GM12878 (cell line): Measurements from ENCODE around the gene CLEC2A. TPM values are rescaled to one million over a fixed set of nuclear protein-coding genes. Genes with fewer than 3 reads are reported as not detected.
A peak's percentile ranks its signal among the peaks of the same experiment; 100 is the strongest.

ENCODE experiments used
- ATAC-seq: fragments of 200-7000 bp; cut with Tn5 transposase; 3 replicates; pipeline ENCODE4 v1.9.1; 2020; ENCODE audit warnings: mild to moderate bottlenecking, moderate library complexity
- BruUV-seq: library from RNA; stranded (reverse); fragments of 400-500 nt; replicated peaks from 2 replicates; lab custom pipeline; 2021; lab: Mats Ljungman, UMichigan
- CTCF ChIA-PET: fragments of 300-600 bp; sonication (Branson Sonifier 250); formaldehyde crosslinking; extraction: SDS; loops from one replicate; lab custom pipeline; 2021; ENCODE audit warnings: inconsistent platforms; lab: Yijun Ruan, JAX
- POLR2A ChIA-PET: fragments of 350-600 bp; formaldehyde crosslinking; extraction: SDS; loops from one replicate; lab custom pipeline; 2021; ENCODE audit warnings: inconsistent platforms; lab: Charles Lee
- RAD21 ChIA-PET: fragments of 300-600 bp; sonication (Branson Sonifier 250); formaldehyde crosslinking; loops from one replicate; lab custom pipeline; 2023; ENCODE audit warnings: antibody characterized with exemption; ENCODE audit not compliant: unreplicated experiment; lab: Charles Lee
- SMC1A ChIA-PET: fragments of 300-600 bp; sonication (Branson Sonifier 250); formaldehyde crosslinking; loops from one replicate; lab custom pipeline; 2023; ENCODE audit not compliant: unreplicated experiment, uncharacterized antibody; lab: Charles Lee
- DNase-seq: peaks from one replicate; pipeline ENCODE4 v3.0.0-alpha.2; 2011; ENCODE audit warnings: low read depth, low spot score
- FAIRE-seq: peaks from 3 replicates; lab custom pipeline; 2011; peaks lifted over from hg19 to GRCh38; lab: Jason Lieb, UNC
- H2AFZ ChIP-seq: 2 replicates; pipeline ENCODE4 v1.6.0; 2011; ENCODE audit warnings: low read depth, low read length, control low read depth; ENCODE audit not compliant: control insufficient read depth
- H3K27ac ChIP-seq: 2 replicates; pipeline ENCODE4 v1.5.1; 2011; ENCODE audit warnings: control low read depth; ENCODE audit not compliant: control insufficient read depth, insufficient read depth
- H3K27me3 ChIP-seq, 2 experiments: replicated peaks in 1 of 2; 2 replicates each; pipeline versions ENCODE4 v1.6.0 to v1.6.1; 2011; ENCODE audit warnings: low read length in 1 of 2; ENCODE audit not compliant: control insufficient read depth in 2 of 2, insufficient read depth in 2 of 2
- H3K36me3 ChIP-seq, 2 experiments: 2 replicates each; pipeline ENCODE4 v1.5.1; 2011; ENCODE audit warnings: low read length in 1 of 2; ENCODE audit not compliant: control insufficient read depth in 2 of 2, insufficient read depth in 2 of 2
- H3K4me1 ChIP-seq: 2 replicates; pipeline ENCODE4 v1.6.1; 2011; ENCODE audit warnings: mild to moderate bottlenecking, low read length, moderate library complexity, mixed read lengths; ENCODE audit not compliant: control insufficient read depth, insufficient read depth
- H3K4me2 ChIP-seq: 2 replicates; pipeline ENCODE4 v1.6.0; 2011; ENCODE audit warnings: control low read depth; ENCODE audit not compliant: control insufficient read depth, insufficient read depth
- H3K4me3 ChIP-seq: fragments of 200-600 bp; sonication (generic); 2 replicates; pipeline ENCODE4 v1.5.1; 2016
- H3K79me2 ChIP-seq: 2 replicates; pipeline ENCODE4 v1.6.0; 2011; ENCODE audit warnings: low read length; ENCODE audit not compliant: control insufficient read depth, insufficient read depth
- H3K9ac ChIP-seq: 2 replicates; pipeline ENCODE4 v1.8.0; 2011; ENCODE audit warnings: low read length, control low read depth, mixed read lengths; ENCODE audit not compliant: control insufficient read depth, insufficient read depth
- H3K9me3 ChIP-seq: replicated peaks from 3 replicates; pipeline ENCODE4 v1.5.1; 2011; ENCODE audit warnings: mild to moderate bottlenecking, low read length; ENCODE audit not compliant: control insufficient read depth, insufficient read depth
- H4K20me1 ChIP-seq: 2 replicates; pipeline ENCODE4 v1.6.0; 2011; ENCODE audit not compliant: control insufficient read depth, insufficient read depth
- CEBPB ChIP-seq, 2 experiments: fragments of 150-350 bp in 1 of 2; IDR thresholded peaks; 2 replicates each; pipeline ENCODE4 v1.6.1; 2012 to 2014; ENCODE audit warnings: low read depth in 2 of 2, low read length in 2 of 2, borderline replicate concordance in 1 of 2, inconsistent platforms in 1 of 2
- REST ChIP-seq: IDR thresholded peaks from 2 replicates; pipeline ENCODE4 v1.6.1; 2012; ENCODE audit warnings: mild to moderate bottlenecking, low read depth, low read length
- RUNX3 ChIP-seq: IDR thresholded peaks from 2 replicates; pipeline ENCODE4 v1.6.1; 2012; ENCODE audit warnings: low read length, inconsistent platforms
- SUZ12 ChIP-seq: fragments of 200-600 bp; sonication (generic); IDR thresholded peaks from one replicate; pipeline ENCODE4 v1.6.1; 2018; ENCODE audit warnings: antibody characterized with exemption, mild to moderate bottlenecking; ENCODE audit not compliant: unreplicated experiment
- WGBS: methylation state at CpG from one replicate; pipeline ENCODE4 v1.1.6; 2016; ENCODE audit warnings: low lambda C conversion rate; ENCODE audit not compliant: insufficient replicate concordance, insufficient coverage; ENCODE audit errors: missing lambda C conversion rate; 5-methylcytosine and 5-hydroxymethylcytosine counted together
- in situ Hi-C: fragments of 300-500 bp; cut with MboI; formaldehyde crosslinking; loops from 9 replicates; pipeline ENCODE4 v1.14.3; 2018; ENCODE audit warnings: mixed read lengths
- intact Hi-C: fragments of 100-400 bp; cut with micrococcal nuclease; formaldehyde crosslinking; loops from one replicate; pipeline ENCODE4 v1.14.2; 2022; ENCODE audit not compliant: unreplicated experiment
- polyA plus RNA-seq, 11 experiments: library from polyadenylated mRNA; depleted of rRNA in 4 of 11; unstranded in 6 of 11; stranded (reverse) in 5 of 11; fragments of >200 nt; fragmentation: Nextera tagmentation in 4 of 11; fragmentation: Illumina TruSeq in 1 of 11; extraction: Ambion mirVana in 4 of 11; extraction: Trizol in 1 of 11; gene quantifications; 1 replicate in 1 of 11; 2 replicates in 10 of 11; pipeline versions ENCODE4 v1.2.1 to v1.2.3, GENCODE V29; 2011 to 2016; ENCODE audit warnings: inconsistent platforms in 2 of 11, missing spikeins in 2 of 11, low read depth in 1 of 11
- total RNA-seq, 4 experiments: library from RNA; depleted of rRNA in 3 of 4; stranded (reverse); fragments of >200 nt in 3 of 4; fragmentation: Illumina TruSeq in 1 of 4; extraction: Trizol in 1 of 4; gene quantifications; 2 replicates each; pipeline versions ENCODE4 v1.2.1 to v1.2.3, GENCODE V29; 2013 to 2021

Gene CLEC2A
- total and polyA plus RNA-seq, 10 of the 15 experiments (the other 5 are each of a cell fraction or from before 2014, with no cell fraction given) = not detected

- H3K27ac ChIP-seq = no peak overlapping the region
- H3K4me3 ChIP-seq = no peak overlapping the region
- no peaks in the 10 kb centered on the region for H3K36me3 ChIP-seq
- POLR2A ChIA-PET = no interaction called here
- peak overlapping the region; percentile 52 for H2AFZ ChIP-seq
- ATAC-seq = 0 out of 3 replicates have a peak, but pooled peaks have one; percentile 19
- no peaks in the 10 kb centered on the region for H4K20me1 ChIP-seq
- TF ChIP-seq RUNX3 = peak; percentile 53
- TF ChIP-seq SUZ12 = no peak
- TF ChIP-seq REST = no peak
- TF ChIP-seq CEBPB (IDR thresholded peaks at IDR 0.05; ENCODE audit: borderline replicate concordance in 1 of 2, low read depth in 2 of 2, low read length in 2 of 2) = no peak
- TF ChIP-seq, all 136 proteins: peak for 1
- SMC1A ChIA-PET = interaction anchor here (0.8 to 1.4 kb wide), 2 partner anchors 10 to 82 kb away, joined by 3 to 4 read pairs; no protein-coding TSS in a partner anchor
- Histone ChIP-seq H3K4me1 (peaks cover 33% of the 10 kb centered on the region), H3K9me3 (no peaks in the 10 kb centered on the region), H3K79me2 (no peaks in the 10 kb centered on the region), H3K27me3 (no peaks in the 10 kb centered on the region), H3K4me2 (peak overlapping the region; percentile 41), H3K9ac (no peak overlapping the region)
- in situ Hi-C loops = no loop called here
- no TSS peak for BruUV-seq
- DNase-seq = peak; percentile 24
- 33% methylated on average over 5 of the region's 5 CpGs for WGBS
- no peak for FAIRE-seq
- RAD21 ChIA-PET = no interaction called here
- CTCF ChIA-PET = interaction anchor here (1.4 kb wide), 1 partner anchor 200 kb away, joined by 4 read pairs; no protein-coding TSS in a partner anchor
- intact Hi-C loops = no loop called here
Measured at GRCh38 chr12:9951026-9951675, 19.0 kb upstream of the CLEC2A start.
